ENCODE measurements around the gene PHKG2. TPM values are rescaled to one million over a fixed set of nuclear protein-coding genes. Genes with fewer than 3 reads are reported as not detected.

Gene PHKG2
- polyA plus RNA-seq, 6 donors from 2014 or later, result 24.7 to 43.9 (median 29.8) TPM

- no peaks in the 10 kb centered on the region for H3K27me3 Mint-ChIP-seq
- ATAC-seq (ENCODE audit: low read depth in 2 of 2), result no peak
- H3K9me3 Mint-ChIP-seq, result no peaks in the 10 kb centered on the region
- no peak for DNase-seq
- H3K4me3 Mint-ChIP-seq, result peak overlapping the region in 6 of 8 donors; percentile 44 to 98 (median 95)
- H3K36me3 Mint-ChIP-seq, result peaks cover 16 to 17% of the 10 kb centered on the region in 2 donors
- H3K27ac Mint-ChIP-seq, result no peak overlapping the region
- peaks cover 29 to 34% (median 33%) of the 10 kb centered on the region in 3 donors for H3K4me1 Mint-ChIP-seq
Observed at GRCh38 chr16:30764086-30764485, 15.9 kb downstream of the PHKG2 start.

- no peaks in the 10 kb centered on the region for H3K27me3 Mint-ChIP-seq
- H3K27ac Mint-ChIP-seq, result peak overlapping the region in 1 of 6 donors; percentile 72
- DNase-seq (no peak), ATAC-seq (ENCODE audit: low read depth in 2 of 2) (no peak)
- H3K36me3 Mint-ChIP-seq, result peaks cover 17% of the 10 kb centered on the region in 2 donors
- peaks cover 26 to 32% (median 28%) of the 10 kb centered on the region in 3 donors for H3K4me1 Mint-ChIP-seq
- peak overlapping the region in 3 of 8 donors; percentile 30 to 77 (median 44) for H3K4me3 Mint-ChIP-seq
- H3K9me3 Mint-ChIP-seq, result no peaks in the 10 kb centered on the region
Observed at GRCh38 chr16:30764816-30765465, 16.7 kb downstream of the PHKG2 start.

DNA sequence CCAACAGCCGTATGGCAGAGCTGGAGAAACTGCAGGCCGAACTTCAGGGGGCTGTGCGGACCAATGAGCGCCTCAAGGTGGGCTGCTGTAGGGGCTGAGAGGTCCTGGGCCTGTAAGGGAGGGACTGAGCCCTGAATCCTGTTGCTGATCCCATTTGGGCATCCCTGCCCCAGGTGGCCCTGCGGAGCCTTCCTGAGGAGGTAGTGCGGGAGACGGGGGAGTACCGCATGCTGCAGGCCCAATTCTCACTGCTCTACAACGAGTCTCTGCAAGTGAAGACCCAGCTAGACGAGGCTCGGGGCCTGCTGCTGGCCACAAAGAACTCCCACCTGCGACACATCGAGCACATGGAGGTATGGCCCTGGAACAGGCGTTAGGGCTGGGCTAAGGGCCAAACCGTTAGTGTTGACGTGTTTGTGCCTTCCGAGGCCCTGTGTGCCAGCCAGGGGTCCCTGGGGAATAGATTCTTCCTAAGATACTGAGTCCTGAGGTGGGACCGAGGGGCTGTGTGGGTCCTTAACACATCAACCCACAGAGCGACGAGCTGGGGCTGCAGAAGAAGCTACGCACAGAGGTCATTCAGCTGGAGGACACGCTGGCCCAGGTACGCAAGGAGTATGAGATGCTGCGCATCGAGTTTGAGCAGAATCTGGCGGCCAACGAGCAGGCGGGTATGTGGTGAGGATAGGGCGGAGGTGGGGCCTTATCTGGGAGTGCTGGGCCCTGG, 18.1 kb downstream of the PHKG2 start:
- Mint-ChIP-seq H3K4me3 (peak overlapping the region in 1 of 8 donors; percentile 43), H3K27me3 (no peaks in the 10 kb centered on the region), H3K36me3 (peaks cover 17% of the 10 kb centered on the region in 2 donors), H3K9me3 (no peaks in the 10 kb centered on the region), H3K4me1 (peaks cover 16 to 22% (median 21%) of the 10 kb centered on the region in 3 donors), H3K27ac (no peak overlapping the region)
- no peak for ATAC-seq (ENCODE audit: low read depth in 2 of 2)
- no peak for DNase-seq

- Mint-ChIP-seq H3K4me3 (peak overlapping the region in 2 of 8 donors; percentile 43 to 69), H3K4me1 (peaks cover 16 to 22% (median 20%) of the 10 kb centered on the region in 3 donors), H3K27ac (no peak overlapping the region), H3K27me3 (no peaks in the 10 kb centered on the region), H3K9me3 (no peaks in the 10 kb centered on the region), H3K36me3 (peaks cover 17 to 20% of the 10 kb centered on the region in 2 donors)
- DNase-seq, result no peak
- no peak for ATAC-seq (ENCODE audit: low read depth in 2 of 2)
Observed at GRCh38 chr16:30766933-30767284, 18.7 kb downstream of the PHKG2 start.

GRCh38 chr16:30767767-30768465, 19.7 kb downstream of the PHKG2 start:
- ATAC-seq (ENCODE audit: low read depth in 2 of 2) (peak; percentile 66 to 79), DNase-seq (no peak)
- no peaks in the 10 kb centered on the region for H3K27me3 Mint-ChIP-seq
- peaks cover 17 to 30% of the 10 kb centered on the region in 2 donors for H3K36me3 Mint-ChIP-seq
- H3K4me3 Mint-ChIP-seq, result no peak overlapping the region
- no peak overlapping the region for H3K27ac Mint-ChIP-seq
- peaks cover 17 to 24% (median 22%) of the 10 kb centered on the region in 3 donors for H3K4me1 Mint-ChIP-seq
- no peaks in the 10 kb centered on the region for H3K9me3 Mint-ChIP-seq

DNA sequence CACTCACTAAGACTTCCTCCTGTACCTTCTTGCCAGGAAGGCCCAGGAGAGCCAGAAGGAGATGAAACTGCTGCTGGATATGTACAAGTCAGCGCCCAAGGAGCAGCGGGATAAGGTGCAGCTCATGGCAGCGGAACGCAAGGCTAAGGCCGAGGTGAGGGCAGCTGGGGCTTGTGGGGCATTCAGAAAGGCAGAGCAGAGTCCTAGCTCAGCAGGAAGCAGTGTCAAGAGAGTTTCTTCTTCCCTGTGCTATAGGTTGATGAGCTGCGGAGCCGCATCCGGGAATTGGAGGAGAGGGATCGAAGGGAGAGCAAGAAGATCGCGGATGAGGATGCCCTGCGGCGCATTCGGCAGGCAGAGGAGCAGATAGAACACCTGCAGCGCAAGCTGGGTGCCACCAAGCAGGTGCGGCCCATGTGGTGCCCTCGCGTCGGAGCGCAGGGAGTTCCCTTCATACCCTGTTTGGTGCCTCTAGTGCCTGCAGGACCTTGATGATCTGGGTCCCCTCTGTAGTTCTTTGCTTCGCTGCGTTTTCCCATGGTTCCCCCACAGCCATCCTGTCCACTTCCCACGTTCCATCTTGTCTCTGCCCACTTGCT, 20.5 kb downstream of the PHKG2 start:
- no peak for ATAC-seq (ENCODE audit: low read depth in 2 of 2)
- Mint-ChIP-seq H3K4me1 (peaks cover 16 to 20% (median 19%) of the 10 kb centered on the region in 3 donors), H3K4me3 (no peak overlapping the region), H3K27ac (peak overlapping the region in 2 of 6 donors; percentile 75 to 96), H3K9me3 (no peaks in the 10 kb centered on the region), H3K27me3 (no peaks in the 10 kb centered on the region), H3K36me3 (peaks cover 17 to 32% of the 10 kb centered on the region in 2 donors)
- no peak for DNase-seq

DNA sequence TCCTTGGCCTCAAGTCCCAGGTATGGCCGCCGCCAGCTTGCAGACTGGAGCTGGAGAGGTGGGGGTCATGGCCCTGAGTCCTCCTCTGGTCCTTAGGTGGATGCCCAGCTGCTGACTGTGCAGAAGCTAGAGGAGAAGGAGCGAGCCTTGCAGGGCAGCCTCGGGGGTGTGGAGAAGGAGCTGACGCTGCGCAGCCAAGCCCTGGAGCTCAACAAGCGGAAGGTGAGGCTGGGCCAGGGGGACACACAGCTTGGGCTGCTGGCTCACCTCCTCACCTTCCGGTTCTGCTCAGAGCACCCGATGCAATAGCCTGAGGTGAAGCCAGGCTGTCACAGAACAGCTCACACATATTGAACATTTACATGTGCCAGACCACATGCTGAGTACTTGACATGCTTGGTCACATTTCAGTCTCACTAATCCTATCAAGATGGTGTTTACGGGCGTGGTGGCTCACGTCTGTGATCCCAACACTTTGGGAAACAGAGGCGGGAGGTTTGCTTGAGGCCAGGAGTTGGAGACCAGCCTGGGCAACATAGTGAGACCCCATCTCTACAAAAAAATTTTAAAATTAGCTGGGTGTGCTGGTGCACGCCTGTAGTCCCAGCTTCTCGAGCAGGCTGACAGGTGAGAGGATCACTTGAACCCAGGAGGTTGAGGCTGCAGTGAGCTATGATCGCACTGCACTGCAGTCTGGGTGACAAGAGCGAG, 21.3 kb downstream of the PHKG2 start:
- peak overlapping the region in 1 of 8 donors; percentile 29 for H3K4me3 Mint-ChIP-seq
- peak; percentile 32 to 75 for ATAC-seq (ENCODE audit: low read depth in 2 of 2)
- peaks cover 16 to 23% (median 22%) of the 10 kb centered on the region in 3 donors for H3K4me1 Mint-ChIP-seq

DNA sequence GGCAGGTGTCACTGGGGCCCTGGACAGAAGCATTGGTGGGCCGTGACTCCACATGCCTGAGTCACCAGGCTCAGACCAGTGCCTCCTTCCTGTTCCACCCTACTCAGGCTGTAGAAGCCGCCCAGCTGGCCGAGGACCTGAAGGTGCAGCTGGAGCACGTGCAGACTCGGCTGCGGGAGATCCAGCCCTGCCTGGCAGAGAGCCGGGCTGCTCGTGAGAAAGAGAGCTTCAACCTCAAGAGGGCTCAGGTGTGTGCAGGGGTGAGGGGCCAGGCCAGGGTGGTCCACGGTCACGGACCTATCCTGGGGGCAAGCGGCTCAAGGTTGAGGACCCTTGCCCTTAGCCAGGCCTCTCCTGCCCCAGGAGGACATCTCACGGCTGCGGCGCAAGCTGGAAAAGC, 23.5 kb downstream of the PHKG2 start:
- no peak for ATAC-seq (ENCODE audit: low read depth in 2 of 2)
- Mint-ChIP-seq H3K4me3 (peak overlapping the region in 1 of 8 donors; percentile 45), H3K36me3 (peaks cover 12 to 32% of the 10 kb centered on the region in 2 donors), H3K4me1 (peaks cover 20 to 41% (median 38%) of the 10 kb centered on the region in 3 donors), H3K9me3 (no peaks in the 10 kb centered on the region), H3K27me3 (peaks cover 0 to 2% (median 2%) of the 10 kb centered on the region in 3 donors), H3K27ac (no peak overlapping the region)
- DNase-seq, result no peak

More for the DNA sequence above, 21.3 kb downstream of the PHKG2 start:
- DNase-seq, result no peak
- H3K27ac Mint-ChIP-seq, result peak overlapping the region in 1 of 6 donors; percentile 42
- peaks cover 17 to 32% of the 10 kb centered on the region in 2 donors for H3K36me3 Mint-ChIP-seq
- H3K27me3 Mint-ChIP-seq, result no peaks in the 10 kb centered on the region
- no peaks in the 10 kb centered on the region for H3K9me3 Mint-ChIP-seq

- Mint-ChIP-seq H3K4me1 (peaks cover 25 to 48% (median 43%) of the 10 kb centered on the region in 3 donors), H3K27ac (no peak overlapping the region), H3K36me3 (peaks cover 3 to 19% of the 10 kb centered on the region in 2 donors), H3K4me3 (peak overlapping the region in 2 of 8 donors; percentile 6 to 36), H3K9me3 (no peaks in the 10 kb centered on the region), H3K27me3 (peaks cover 6 to 17% (median 11%) of the 10 kb centered on the region in 3 donors)
- DNase-seq, result no peak
- no peak for ATAC-seq (ENCODE audit: low read depth in 2 of 2)
Observed at GRCh38 chr16:30773826-30774225, 25.6 kb downstream of the PHKG2 start.

GRCh38 chr16:30774367-30775130, 26.3 kb downstream of the PHKG2 start:
- H3K36me3 Mint-ChIP-seq, result peaks cover 0 to 15% of the 10 kb centered on the region in 2 donors
- peak overlapping the region in 1 of 6 donors; percentile 89 for H3K27ac Mint-ChIP-seq
- no peaks in the 10 kb centered on the region for H3K9me3 Mint-ChIP-seq
- peaks cover 6 to 21% (median 11%) of the 10 kb centered on the region in 3 donors for H3K27me3 Mint-ChIP-seq
- H3K4me1 Mint-ChIP-seq, result peaks cover 25 to 48% (median 42%) of the 10 kb centered on the region in 3 donors
- ATAC-seq (ENCODE audit: low read depth in 2 of 2) (no peak), DNase-seq (no peak)
- peak overlapping the region; percentile 61 to 95 (median 88) for H3K4me3 Mint-ChIP-seq

- Mint-ChIP-seq H3K27ac (peak overlapping the region in 1 of 6 donors; percentile 42), H3K4me3 (peak overlapping the region; percentile 61 to 95 (median 88)), H3K9me3 (no peaks in the 10 kb centered on the region), H3K27me3 (peaks cover 6 to 21% (median 11%) of the 10 kb centered on the region in 3 donors), H3K4me1 (peaks cover 25 to 48% (median 42%) of the 10 kb centered on the region in 3 donors), H3K36me3 (peaks cover 0 to 15% of the 10 kb centered on the region in 2 donors)
- DNase-seq, result no peak
- ATAC-seq (ENCODE audit: low read depth in 2 of 2), result no peak
Observed at GRCh38 chr16:30775131-30775391, 26.8 kb downstream of the PHKG2 start.
